ENCODE measurements around the gene PTCH1.
A peak's percentile ranks its signal among the peaks of the same experiment; 100 is the strongest.

Gene PTCH1

GRCh38 chr9:95477885-95478284, 38.9 kb downstream of the PTCH1 start:
- ChIA-PET CTCF (no interaction called here), POLR2A (ENCODE audit: low non-redundant PET) (no interaction called here)
- DNase-seq (ENCODE audit: low spot score) = no peak
- TF ChIP-seq, protein P1, sequence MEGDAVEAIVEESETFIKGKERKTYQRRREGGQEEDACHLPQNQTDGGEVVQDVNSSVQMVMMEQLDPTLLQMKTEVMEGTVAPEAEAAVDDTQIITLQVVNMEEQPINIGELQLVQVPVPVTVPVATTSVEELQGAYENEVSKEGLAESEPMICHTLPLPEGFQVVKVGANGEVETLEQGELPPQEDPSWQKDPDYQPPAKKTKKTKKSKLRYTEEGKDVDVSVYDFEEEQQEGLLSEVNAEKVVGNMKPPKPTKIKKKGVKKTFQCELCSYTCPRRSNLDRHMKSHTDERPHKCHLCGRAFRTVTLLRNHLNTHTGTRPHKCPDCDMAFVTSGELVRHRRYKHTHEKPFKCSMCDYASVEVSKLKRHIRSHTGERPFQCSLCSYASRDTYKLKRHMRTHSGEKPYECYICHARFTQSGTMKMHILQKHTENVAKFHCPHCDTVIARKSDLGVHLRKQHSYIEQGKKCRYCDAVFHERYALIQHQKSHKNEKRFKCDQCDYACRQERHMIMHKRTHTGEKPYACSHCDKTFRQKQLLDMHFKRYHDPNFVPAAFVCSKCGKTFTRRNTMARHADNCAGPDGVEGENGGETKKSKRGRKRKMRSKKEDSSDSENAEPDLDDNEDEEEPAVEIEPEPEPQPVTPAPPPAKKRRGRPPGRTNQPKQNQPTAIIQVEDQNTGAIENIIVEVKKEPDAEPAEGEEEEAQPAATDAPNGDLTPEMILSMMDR (conservative IDR thresholded peaks at IDR 0.05; ENCODE audit: low read depth) = no peak
- H3K27ac ChIP-seq = no peak overlapping the region

DNA sequence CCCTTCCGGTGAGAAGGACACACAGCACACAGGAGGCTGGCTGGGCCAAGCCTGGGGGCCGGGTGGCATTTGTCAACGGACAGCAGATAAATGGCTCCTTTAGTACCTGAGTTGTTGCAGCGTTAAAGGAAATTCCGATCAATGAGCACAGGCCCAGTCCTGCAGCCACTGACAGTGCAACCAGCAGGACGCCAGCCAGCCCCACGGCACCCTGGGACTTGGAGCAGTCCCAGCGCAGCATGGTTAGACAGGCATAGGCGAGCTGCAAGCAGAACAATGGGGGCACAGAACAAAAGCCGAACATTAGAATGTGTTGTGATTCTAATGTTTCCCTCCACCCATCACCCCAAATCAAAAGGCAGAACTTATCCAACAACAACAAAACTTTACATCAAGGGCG, 39.3 kb downstream of the PTCH1 start:
- POLR2A ChIA-PET (ENCODE audit: low non-redundant PET) = no interaction called here

GRCh38 chr9:95468791-95469190, 48.0 kb downstream of the PTCH1 start:
- CTCF ChIA-PET = interaction anchor here (0.5 kb wide), 1 partner anchor 37 kb away, joined by 3 read pairs; no protein-coding TSS in a partner anchor
- DNase-seq (ENCODE audit: low spot score) = no peak
- no peak overlapping the region for H3K27ac ChIP-seq
- TF ChIP-seq, protein P1 (conservative IDR thresholded peaks at IDR 0.05; ENCODE audit: low read depth) = no peak
- POLR2A ChIA-PET (ENCODE audit: low non-redundant PET) = no interaction called here

More for the DNA sequence above, 39.3 kb downstream of the PTCH1 start:
- TF ChIP-seq, protein P1 (conservative IDR thresholded peaks at IDR 0.05; ENCODE audit: low read depth) = no peak
- 0 out of 2 replicates have a peak overlapping the region, but pooled peaks have one; percentile 0 for H3K27ac ChIP-seq
- no peak for DNase-seq (ENCODE audit: low spot score)
- CTCF ChIA-PET = no interaction called here

DNA sequence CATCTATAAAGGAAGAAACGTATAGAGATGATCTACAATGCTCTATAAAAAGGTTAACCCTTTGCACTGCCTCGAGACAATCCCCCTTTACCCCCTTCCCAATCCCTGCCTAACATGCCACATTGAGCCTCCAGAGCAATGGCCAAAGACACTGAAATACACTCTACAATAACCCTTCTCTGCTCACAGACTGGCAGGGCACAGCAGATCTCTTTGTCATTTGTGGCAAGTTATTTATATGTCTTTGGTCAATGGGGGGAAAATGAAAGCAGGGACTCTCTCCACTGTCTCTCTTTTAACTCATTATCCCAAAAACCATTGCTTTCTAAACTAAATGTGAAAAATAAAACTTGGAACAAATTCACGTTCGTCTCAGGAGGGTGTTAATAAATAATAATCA, 51.7 kb downstream of the PTCH1 start:
- H3K27ac ChIP-seq = no peak overlapping the region
- ChIA-PET POLR2A (ENCODE audit: low non-redundant PET) (no interaction called here), CTCF (no interaction called here)
- TF ChIP-seq, protein P1 (conservative IDR thresholded peaks at IDR 0.05; ENCODE audit: low read depth) = no peak
- DNase-seq (ENCODE audit: low spot score) = no peak

- no peak for DNase-seq (ENCODE audit: low spot score)
- H3K27ac ChIP-seq = peak overlapping the region; percentile 86
- ChIA-PET CTCF (no interaction called here), POLR2A (ENCODE audit: low non-redundant PET) (no interaction called here)
- TF ChIP-seq, protein P1 (conservative IDR thresholded peaks at IDR 0.05; ENCODE audit: low read depth) = no peak
Observed at GRCh38 chr9:95463148-95464060, 53.4 kb downstream of the PTCH1 start.

DNA sequence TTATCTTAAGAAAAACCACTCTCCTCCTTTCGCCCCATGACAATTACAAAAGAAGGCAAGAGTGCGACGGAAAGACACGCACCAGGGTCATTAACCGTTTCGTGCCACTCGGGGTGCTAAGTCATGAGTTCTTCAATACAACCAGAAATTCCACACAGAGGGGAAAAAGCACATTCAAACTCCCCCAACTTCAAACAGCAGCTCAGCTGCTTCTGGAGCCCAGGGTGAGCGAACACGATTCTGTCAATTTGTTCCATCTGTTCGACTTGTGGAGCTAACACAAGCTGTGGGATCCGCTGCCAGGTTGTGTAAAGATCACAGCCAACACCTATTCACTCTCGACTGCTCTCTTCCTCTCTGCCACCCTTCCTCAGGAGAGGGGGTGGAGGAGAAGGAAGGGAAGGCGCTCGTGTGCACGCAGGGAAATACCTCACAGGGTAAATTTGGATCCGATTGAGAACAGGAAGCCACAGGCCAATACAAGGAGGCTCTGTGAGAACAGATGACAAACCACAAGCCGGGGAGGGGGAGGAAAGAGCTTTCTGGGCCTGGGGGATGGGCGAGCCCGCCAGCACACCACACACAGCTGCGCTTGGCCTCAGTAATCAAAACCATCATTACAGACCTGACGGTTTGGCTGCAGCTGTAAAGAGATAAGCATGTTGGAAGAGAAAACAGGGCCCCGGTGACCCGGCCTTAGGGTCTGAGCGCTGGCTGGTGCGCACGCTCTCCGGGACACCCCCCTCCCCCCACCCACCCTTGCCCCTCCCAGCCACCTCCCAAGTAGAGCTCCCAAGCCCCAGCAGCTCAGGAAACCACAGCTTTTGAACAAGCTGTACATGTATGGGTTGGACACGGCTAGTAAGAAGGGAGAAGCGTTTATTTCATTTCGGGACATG, 54.3 kb downstream of the PTCH1 start:
- ChIA-PET CTCF (no interaction called here), POLR2A (ENCODE audit: low non-redundant PET) (no interaction called here)
- TF ChIP-seq, protein P1 (conservative IDR thresholded peaks at IDR 0.05; ENCODE audit: low read depth) = no peak
- H3K27ac ChIP-seq = peak overlapping the region; percentile 86
- peak; percentile 70 for DNase-seq (ENCODE audit: low spot score)

All from RWPE1 (cell line).